Endothelial cell of umbilical vein (primary cell): ENCODE results near the gene FBXO2. TPM values are rescaled to one million over a fixed set of nuclear protein-coding genes. Genes with fewer than 3 reads are reported as not detected.
A peak's percentile ranks its signal among the peaks of the same experiment; 100 is the strongest.

ENCODE experiments used
- BruUV-seq: library from RNA; stranded (reverse); fragments of 400-500 nt; replicated peaks from 2 replicates; lab custom pipeline; 2021; lab: Mats Ljungman, UMichigan
- CTCF ChIA-PET: fragments of 300-600, 350-600 bp; sonication (Branson Sonifier 250); formaldehyde crosslinking; loops from one replicate; lab custom pipeline; 2021; ENCODE audit warnings: antibody characterized with exemption, inconsistent platforms; lab: Charles Lee
- POLR2A ChIA-PET: fragments of 300-600, 350-600 bp; sonication (Branson Sonifier 250); formaldehyde crosslinking; loops from one replicate; lab custom pipeline; 2021; ENCODE audit warnings: antibody characterized with exemption, inconsistent platforms; lab: Charles Lee
- DNase-seq: peaks from one replicate; pipeline ENCODE4 v3.0.0-alpha.2; 2011; ENCODE audit warnings: low read depth, low spot score
- FAIRE-seq: peaks from 2 replicates; lab custom pipeline; 2011; peaks lifted over from hg19 to GRCh38; lab: Jason Lieb, UNC
- H2AFZ ChIP-seq: 2 replicates; pipeline ENCODE4 v1.6.0; 2012; ENCODE audit warnings: low read depth, low read length, control low read depth, inconsistent platforms
- H3K27ac ChIP-seq: 2 replicates; pipeline ENCODE4 v1.5.1; 2011; ENCODE audit warnings: low read depth, mild to moderate bottlenecking, control low read depth, low read length, moderate library complexity; ENCODE audit not compliant: insufficient read depth
- H3K27me3 ChIP-seq, 2 experiments: 2 replicates each; pipeline versions ENCODE4 v1.6.0 to v1.6.1; 2011; ENCODE audit warnings: low read length in 2 of 2, mixed read lengths in 1 of 2; ENCODE audit not compliant: control insufficient read depth in 2 of 2, insufficient read depth in 2 of 2
- H3K36me3 ChIP-seq, 2 experiments: 2 replicates in 1 of 2; 3 replicates in 1 of 2; pipeline ENCODE4 v1.5.1; 2011; ENCODE audit warnings: low read length in 2 of 2, mild to moderate bottlenecking in 1 of 2, moderate library complexity in 1 of 2; ENCODE audit not compliant: control insufficient read depth in 2 of 2, insufficient read depth in 2 of 2; ENCODE audit errors: extremely low read depth in 1 of 2
- H3K4me1 ChIP-seq: 3 replicates; pipeline ENCODE4 v1.5.1; 2011; ENCODE audit warnings: mild to moderate bottlenecking, low read length; ENCODE audit not compliant: control insufficient read depth, insufficient read depth; ENCODE audit errors: extremely low read depth
- H3K4me2 ChIP-seq: 2 replicates; pipeline ENCODE4 v1.6.1; 2011; ENCODE audit warnings: low read length, control low read depth, mixed read lengths; ENCODE audit not compliant: insufficient read depth
- H3K4me3 ChIP-seq, 3 experiments: fragments of 200-600 bp in 1 of 3; sonication (generic), shearing (Covaris generic) in 1 of 3; replicated peaks in 1 of 3; 2 replicates each; pipeline ENCODE4 v1.5.1; 2011 to 2016; ENCODE audit warnings: control low read depth in 3 of 3, low read length in 3 of 3, mild to moderate bottlenecking in 2 of 3, inconsistent platforms in 1 of 3, low read depth in 1 of 3, moderate library complexity in 1 of 3; ENCODE audit not compliant: insufficient read depth in 1 of 3
- H3K79me2 ChIP-seq: 2 replicates; pipeline ENCODE4 v1.6.0; 2012; ENCODE audit warnings: low read length, inconsistent platforms; ENCODE audit not compliant: control insufficient read depth, insufficient read depth
- H3K9ac ChIP-seq: replicated peaks from 2 replicates; pipeline ENCODE3; 2011; ENCODE audit warnings: low read length, control low read depth; ENCODE audit not compliant: insufficient read depth; ENCODE audit errors: extremely low read depth
- H3K9me1 ChIP-seq: replicated peaks from 3 replicates; pipeline ENCODE4 v1.6.0; 2011; ENCODE audit warnings: mild to moderate bottlenecking, low read length; ENCODE audit not compliant: control insufficient read depth, insufficient read depth; ENCODE audit errors: extremely low read depth
- H3K9me3 ChIP-seq: replicated peaks from 2 replicates; pipeline ENCODE4 v1.5.1; 2012; ENCODE audit warnings: low read length, inconsistent platforms; ENCODE audit not compliant: control insufficient read depth, insufficient read depth
- H4K20me1 ChIP-seq: replicated peaks from 2 replicates; pipeline ENCODE3; 2011; ENCODE audit warnings: mild to moderate bottlenecking, low read length; ENCODE audit not compliant: control insufficient read depth, insufficient read depth; ENCODE audit errors: extremely low read depth
- EZH2 ChIP-seq: IDR thresholded peaks from 2 replicates; pipeline ENCODE4 v1.6.1; 2012; ENCODE audit warnings: borderline replicate concordance, low read depth, mild to moderate bottlenecking, moderate library complexity, low read length, inconsistent platforms; ENCODE audit not compliant: severe bottlenecking
- FOS ChIP-seq: IDR thresholded peaks from 2 replicates; pipeline ENCODE4 v1.6.1; 2011; ENCODE audit warnings: mild to moderate bottlenecking, low read length, moderate library complexity, borderline replicate concordance; ENCODE audit not compliant: insufficient read depth
- GATA2 ChIP-seq: IDR thresholded peaks from 2 replicates; pipeline ENCODE4 v1.7.0; 2011; ENCODE audit warnings: low read depth, mild to moderate bottlenecking, moderate library complexity, mixed read lengths, low read length; ENCODE audit not compliant: insufficient read length, insufficient read depth
- JUN ChIP-seq: IDR thresholded peaks from 2 replicates; pipeline ENCODE4 v1.6.1; 2011; ENCODE audit warnings: borderline replicate concordance, low read depth; ENCODE audit not compliant: insufficient read length, insufficient read depth
- MAX ChIP-seq: IDR thresholded peaks from 2 replicates; pipeline ENCODE4 v1.6.1; 2011; ENCODE audit not compliant: insufficient read depth, insufficient read length
- POLR2A ChIP-seq: IDR thresholded peaks from 2 replicates; pipeline ENCODE4 v1.6.1; 2012; ENCODE audit warnings: low read depth, mild to moderate bottlenecking, control low read depth, low read length
- POLR2AphosphoS5 ChIP-seq: IDR thresholded peaks from 2 replicates; pipeline ENCODE4 v1.6.1; 2012; ENCODE audit warnings: low read depth, mild to moderate bottlenecking, control low read depth, low read length, moderate library complexity; ENCODE audit not compliant: insufficient read depth
- dilution Hi-C: fragments of 300-500 bp; cut with MboI; formaldehyde crosslinking; loops from one replicate; pipeline ENCODE4 v1.15.0; 2019; ENCODE audit warnings: low sequenced_read_pairs; ENCODE audit not compliant: extremely low pct_ligation_motif_present
- intact Hi-C: fragments of 100-400 bp; cut with micrococcal nuclease; formaldehyde crosslinking; loops from one replicate; pipeline ENCODE4 v1.10.0; 2022
- polyA plus RNA-seq, 4 experiments: library from polyadenylated mRNA; depleted of rRNA in 3 of 4; stranded (reverse) in 3 of 4; unstranded in 1 of 4; fragments of >200 nt; gene quantifications; 2 replicates each; pipeline versions ENCODE4 v1.2.1 to v1.2.3, GENCODE V29; 2011 to 2012; ENCODE audit warnings: missing spikeins in 1 of 4
- total RNA-seq: library from RNA; stranded (reverse); gene quantifications from 2 replicates; pipeline ENCODE4 v1.2.3, GENCODE V29; 2021

Gene FBXO2
- total and polyA plus RNA-seq, 2 donors (not counting 3 experiments of a cell fraction or from before 2014, with no cell fraction given), result 0.42 to 0.91 TPM

GRCh38 chr1:11654939-11655808 lies 945 bp upstream of the FBXO2 start:
- FAIRE-seq (no peak), DNase-seq (no peak)
- H3K36me3 ChIP-seq, result no peaks in the 10 kb centered on the region
- H3K27me3 ChIP-seq, result no peaks in the 10 kb centered on the region
- H3K9ac ChIP-seq, result no peak overlapping the region
- no peaks in the 10 kb centered on the region for H3K9me1 ChIP-seq
- TF ChIP-seq POLR2AphosphoS5 (no peak), EZH2 (no peak), FOS (no peak), MAX (no peak), POLR2A (no peak), JUN (no peak), GATA2 (no peak)
- H3K79me2 ChIP-seq, result no peaks in the 10 kb centered on the region
- peak overlapping the region; percentile 23 for H3K4me2 ChIP-seq
- POLR2A ChIA-PET, result interaction anchor here (1.5 kb wide), 1 partner anchor 253 kb away, joined by 4 read pairs; no protein-coding TSS in a partner anchor
- H3K4me3 ChIP-seq, result peak overlapping the region in 2 of 3 experiments; percentile 6 to 62
- BruUV-seq, result no TSS peak
- no peak overlapping the region for H3K27ac ChIP-seq
- CTCF ChIA-PET, result interaction anchor here (0.6 to 7.5 kb wide), 5 partner anchors 8 to 730 kb away, joined by 3 to 135 read pairs (median 18); partner anchors contain the start of gene FBXO6
- peaks cover 3% of the 10 kb centered on the region for H3K4me1 ChIP-seq
- dilution Hi-C loops (no loop called here), intact Hi-C loops (loop anchor here (1.0 kb wide), 2 partner anchors 9 to 26 kb away; partner anchors contain the start of genes FBXO6 and MAD2L2)
- no peaks in the 10 kb centered on the region for H3K9me3 ChIP-seq
- peak overlapping the region; percentile 47 for H2AFZ ChIP-seq
- H4K20me1 ChIP-seq, result no peaks in the 10 kb centered on the region
